Lower leg skin (tissue), 3 donors: ENCODE results near the gene TPPP.
"Not testable (repeated sequence)": the region's sequence is repeated elsewhere in the genome, so short reads cannot be mapped to it uniquely, and the experiment has no call there.

ENCODE experiments used
- POLR2A ChIP-seq, 2 donors: fragments of 450-650 bp; IDR thresholded peaks; one replicate each; pipeline ENCODE4 v1.6.1; 2016 to 2017; ENCODE audit warnings: antibody characterized with exemption in 2 of 2, mild to moderate bottlenecking in 1 of 2, moderate library complexity in 1 of 2
- TF ChIP-seq, protein P1 (sequence below), 3 donors: fragments of 450-650 bp; IDR thresholded peaks; one replicate each; pipeline ENCODE4 v1.5.1; 2016; ENCODE audit warnings: antibody characterized with exemption in 3 of 3, mild to moderate bottlenecking in 3 of 3, moderate library complexity in 2 of 3

DNA sequence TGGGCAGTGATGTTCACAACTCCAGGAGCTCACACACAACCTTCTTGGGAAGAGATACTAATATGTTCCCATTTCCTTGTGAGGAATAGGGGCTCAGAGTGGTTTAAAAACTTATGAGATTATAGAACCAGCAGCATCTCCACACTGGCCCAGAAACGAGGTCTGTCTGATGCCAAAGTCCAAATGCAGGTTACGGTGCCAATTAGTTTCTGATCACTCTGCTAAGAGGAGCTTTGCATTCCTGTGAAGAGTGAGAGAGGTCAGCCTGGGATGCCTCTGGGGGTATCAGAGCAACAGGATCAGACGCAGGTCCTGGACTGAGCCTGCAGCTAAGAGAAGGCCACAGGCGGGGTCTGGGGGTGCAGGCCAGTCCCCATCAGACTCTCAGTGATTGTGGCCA lies 30.2 kb upstream of the TPPP start:
- not testable (repeated sequence) for TF ChIP-seq POLR2A (IDR thresholded peaks at IDR 0.05)
- TF ChIP-seq, protein P1, sequence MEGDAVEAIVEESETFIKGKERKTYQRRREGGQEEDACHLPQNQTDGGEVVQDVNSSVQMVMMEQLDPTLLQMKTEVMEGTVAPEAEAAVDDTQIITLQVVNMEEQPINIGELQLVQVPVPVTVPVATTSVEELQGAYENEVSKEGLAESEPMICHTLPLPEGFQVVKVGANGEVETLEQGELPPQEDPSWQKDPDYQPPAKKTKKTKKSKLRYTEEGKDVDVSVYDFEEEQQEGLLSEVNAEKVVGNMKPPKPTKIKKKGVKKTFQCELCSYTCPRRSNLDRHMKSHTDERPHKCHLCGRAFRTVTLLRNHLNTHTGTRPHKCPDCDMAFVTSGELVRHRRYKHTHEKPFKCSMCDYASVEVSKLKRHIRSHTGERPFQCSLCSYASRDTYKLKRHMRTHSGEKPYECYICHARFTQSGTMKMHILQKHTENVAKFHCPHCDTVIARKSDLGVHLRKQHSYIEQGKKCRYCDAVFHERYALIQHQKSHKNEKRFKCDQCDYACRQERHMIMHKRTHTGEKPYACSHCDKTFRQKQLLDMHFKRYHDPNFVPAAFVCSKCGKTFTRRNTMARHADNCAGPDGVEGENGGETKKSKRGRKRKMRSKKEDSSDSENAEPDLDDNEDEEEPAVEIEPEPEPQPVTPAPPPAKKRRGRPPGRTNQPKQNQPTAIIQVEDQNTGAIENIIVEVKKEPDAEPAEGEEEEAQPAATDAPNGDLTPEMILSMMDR (IDR thresholded peaks at IDR 0.05), result not testable (repeated sequence)
